T-helper 2 cell treated with Interferon-gamma antibody and Interleukin-4, amounts not matched to agents 100 ng/mL and 5 ng/mL, for 36 hours (primary cell): ENCODE measurements around the gene APBB1. TPM values are rescaled to one million over a fixed set of nuclear protein-coding genes. Genes with fewer than 3 reads are reported as not detected.
"Not testable (repeated sequence)": the region's sequence is repeated elsewhere in the genome, so short reads cannot be mapped to it uniquely, and the experiment has no call there.

Source experiments
- intact Hi-C: fragments of 100-400 bp; cut with micrococcal nuclease; formaldehyde crosslinking; loops from one replicate; pipeline ENCODE4 v1.15.1; 2023
- total RNA-seq: library from RNA; stranded (reverse); gene quantifications from 2 replicates; pipeline ENCODE4 v1.2.3, GENCODE V29; 2022

The APBB1 gene
- total RNA-seq, 1 donor from 2014 or later: 51.1 TPM

DNA sequence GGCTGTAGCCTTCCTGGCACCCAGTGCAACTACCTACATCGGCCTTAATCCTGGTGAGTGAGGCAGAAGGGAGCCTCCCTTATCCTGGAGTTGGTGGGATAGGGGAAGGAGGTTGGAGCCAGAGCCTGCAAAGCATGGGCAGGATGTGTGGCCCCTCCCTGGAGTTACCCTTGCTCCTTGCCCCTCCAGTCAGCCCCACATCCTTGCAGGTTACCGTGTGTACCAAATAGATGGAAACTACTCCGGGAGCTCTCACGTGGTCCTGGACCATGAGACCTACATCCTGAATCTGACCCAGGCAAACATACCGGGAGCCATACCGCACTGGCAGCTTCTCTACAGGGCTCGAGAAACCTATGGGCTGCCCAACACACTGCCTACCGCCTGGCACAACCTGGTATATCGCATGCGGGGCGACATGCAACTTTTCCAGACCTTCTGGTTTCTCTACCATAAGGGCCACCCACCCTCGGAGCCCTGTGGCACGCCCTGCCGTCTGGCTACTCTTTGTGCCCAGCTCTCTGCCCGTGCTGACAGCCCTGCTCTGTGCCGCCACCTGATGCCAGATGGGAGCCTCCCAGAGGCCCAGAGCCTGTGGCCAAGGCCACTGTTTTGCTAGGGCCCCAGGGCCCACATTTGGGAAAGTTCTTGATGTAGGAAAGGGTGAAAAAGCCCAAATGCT, 24.8 kb downstream of the APBB1 start:
- intact Hi-C loops: no loop called here

DNA sequence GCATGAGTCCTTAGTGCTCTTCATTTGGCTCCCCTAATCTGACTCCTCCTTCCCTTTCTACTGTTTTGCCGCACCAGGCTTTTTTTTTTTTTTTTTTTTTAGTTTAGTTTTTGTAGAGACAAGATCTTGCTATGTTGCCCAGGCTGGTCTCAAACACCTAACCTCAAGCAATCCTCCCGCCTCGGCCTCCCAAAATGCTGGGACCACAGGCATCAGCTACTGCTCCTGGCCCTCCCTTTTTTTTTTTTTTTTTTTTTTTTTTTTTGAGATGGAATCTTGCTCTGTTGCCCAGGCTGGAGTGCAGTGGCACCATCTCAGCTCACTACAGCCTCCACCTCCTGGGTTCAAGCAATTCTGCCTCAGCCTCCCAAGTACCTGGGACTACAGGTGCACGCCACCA, 26.6 kb downstream of the APBB1 start:
- intact Hi-C loops: not testable (repeated sequence)

DNA sequence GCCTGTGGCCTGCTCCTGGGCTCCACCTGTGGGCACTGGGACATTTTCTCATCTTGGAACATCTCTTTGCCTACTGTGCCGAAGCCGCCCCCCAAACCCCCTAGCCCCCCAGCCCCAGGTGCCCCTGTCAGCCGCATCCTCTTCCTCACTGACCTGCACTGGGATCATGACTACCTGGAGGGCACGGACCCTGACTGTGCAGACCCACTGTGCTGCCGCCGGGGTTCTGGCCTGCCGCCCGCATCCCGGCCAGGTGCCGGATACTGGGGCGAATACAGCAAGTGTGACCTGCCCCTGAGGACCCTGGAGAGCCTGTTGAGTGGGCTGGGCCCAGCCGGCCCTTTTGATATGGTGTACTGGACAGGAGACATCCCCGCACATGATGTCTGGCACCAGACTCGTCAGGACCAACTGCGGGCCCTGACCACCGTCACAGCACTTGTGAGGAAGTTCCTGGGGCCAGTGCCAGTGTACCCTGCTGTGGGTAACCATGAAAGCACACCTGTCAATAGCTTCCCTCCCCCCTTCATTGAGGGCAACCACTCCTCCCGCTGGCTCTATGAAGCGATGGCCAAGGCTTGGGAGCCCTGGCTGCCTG, 27.3 kb downstream of the APBB1 start:
- intact Hi-C loops: loop anchor here (2.0 kb wide), 3 partner anchors 81 to 355 kb away; partner anchors contain the start of gene TRIM3

DNA sequence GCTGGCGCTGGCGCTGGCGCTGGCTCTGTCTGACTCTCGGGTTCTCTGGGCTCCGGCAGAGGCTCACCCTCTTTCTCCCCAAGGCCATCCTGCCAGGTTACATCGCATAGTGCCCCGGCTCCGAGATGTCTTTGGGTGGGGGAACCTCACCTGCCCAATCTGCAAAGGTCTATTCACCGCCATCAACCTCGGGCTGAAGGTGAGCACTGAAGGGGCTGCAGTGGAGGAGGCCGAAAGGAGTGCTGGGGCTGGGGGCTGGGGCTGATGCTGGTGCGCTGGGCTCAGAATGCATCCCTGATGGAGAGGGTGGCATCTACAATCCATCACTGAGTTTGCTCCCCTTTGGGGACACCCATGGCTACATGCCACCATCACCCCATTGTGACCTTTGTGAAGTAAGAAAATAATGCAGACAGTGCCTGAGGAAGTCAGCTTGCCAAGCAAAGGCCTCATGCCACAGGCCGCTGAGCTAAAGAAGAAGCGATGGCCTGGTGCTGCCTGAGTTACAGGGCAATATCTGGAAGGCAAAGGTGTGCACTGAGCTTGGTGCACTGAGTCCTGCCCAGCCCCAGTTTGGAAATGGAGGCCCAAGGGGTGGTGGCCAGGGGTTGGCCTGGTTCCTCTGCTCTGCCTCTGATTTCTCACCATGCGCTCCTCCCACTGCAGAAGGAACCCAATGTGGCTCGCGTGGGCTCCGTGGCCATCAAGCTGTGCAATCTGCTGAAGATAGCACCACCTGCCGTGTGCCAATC, 28.0 kb downstream of the APBB1 start:
- intact Hi-C loops: loop anchor here (1.0 to 2.0 kb wide), 10 partner anchors 11 to 356 kb away; partner anchors contain the start of genes APBB1, ARFIP2, FHIP1B and MRPL17

DNA sequence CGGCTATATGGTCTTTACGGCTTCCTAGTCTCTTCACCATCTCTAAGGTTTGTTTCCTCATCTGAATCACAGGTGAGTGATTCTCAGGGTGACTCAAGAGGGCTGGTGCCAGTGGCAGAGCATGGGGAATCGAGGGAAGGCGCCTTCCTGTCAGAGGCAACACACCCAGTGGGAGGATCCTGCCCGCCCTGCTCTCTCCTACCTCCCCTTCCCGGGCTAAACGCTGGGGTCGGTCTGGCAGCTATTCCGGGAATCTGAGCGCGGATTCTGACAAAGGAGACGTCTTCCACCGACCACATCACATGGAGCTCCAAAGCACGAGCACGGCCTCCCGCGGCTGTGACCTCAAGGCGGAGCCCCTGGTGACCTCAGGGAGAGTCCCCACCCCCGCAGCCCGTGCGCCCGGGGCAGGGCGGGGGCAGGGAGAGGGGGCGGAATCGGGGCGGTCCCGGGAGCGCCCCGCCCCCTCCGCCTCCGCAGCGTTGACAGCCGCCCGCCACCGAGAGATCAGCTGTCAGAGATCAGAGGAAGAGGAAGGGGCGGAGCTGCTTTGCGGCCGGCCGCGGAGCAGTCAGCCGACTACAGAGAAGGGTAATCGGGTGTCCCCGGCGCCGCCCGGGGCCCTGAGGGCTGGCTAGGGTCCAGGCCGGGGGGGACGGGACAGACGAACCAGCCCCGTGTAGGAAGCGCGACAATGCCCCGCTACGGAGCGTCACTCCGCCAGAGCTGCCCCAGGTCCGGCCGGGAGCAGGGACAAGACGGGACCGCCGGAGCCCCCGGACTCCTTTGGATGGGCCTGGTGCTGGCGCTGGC, 28.8 kb downstream of the APBB1 start, which contains the start of gene SMPD1:
TSS of gene SMPD1 (plus strand) at position 570 of the 813 bp plus-strand sequence. CDS start at position 695, 125 bp downstream.
- intact Hi-C loops: loop anchor here (1.0 to 2.0 kb wide), 11 partner anchors 11 to 357 kb away; partner anchors contain the start of genes APBB1, ARFIP2, FHIP1B and MRPL17

DNA sequence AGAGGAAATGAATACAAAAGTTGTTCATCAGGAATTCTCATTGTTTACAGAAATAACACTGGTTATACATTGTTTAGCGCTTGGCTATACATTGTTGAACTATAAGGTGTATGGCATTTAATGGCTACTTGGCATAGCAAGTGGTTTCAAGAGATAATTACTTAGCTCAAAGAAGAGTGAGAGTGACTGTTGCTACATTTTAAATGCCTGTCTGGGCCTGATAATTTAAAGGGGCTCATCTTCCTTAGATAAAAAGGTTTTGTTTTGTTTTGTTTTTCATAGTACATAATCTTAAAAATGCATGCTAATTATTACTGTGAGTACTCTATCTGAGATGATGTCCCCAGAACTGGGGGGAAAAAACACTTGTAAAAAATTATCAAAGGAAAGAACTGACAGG, 30.1 kb downstream of the APBB1 start:
- intact Hi-C loops: loop anchor here (1.0 kb wide), 1 partner anchor 9 kb away; no protein-coding TSS in a partner anchor

DNA sequence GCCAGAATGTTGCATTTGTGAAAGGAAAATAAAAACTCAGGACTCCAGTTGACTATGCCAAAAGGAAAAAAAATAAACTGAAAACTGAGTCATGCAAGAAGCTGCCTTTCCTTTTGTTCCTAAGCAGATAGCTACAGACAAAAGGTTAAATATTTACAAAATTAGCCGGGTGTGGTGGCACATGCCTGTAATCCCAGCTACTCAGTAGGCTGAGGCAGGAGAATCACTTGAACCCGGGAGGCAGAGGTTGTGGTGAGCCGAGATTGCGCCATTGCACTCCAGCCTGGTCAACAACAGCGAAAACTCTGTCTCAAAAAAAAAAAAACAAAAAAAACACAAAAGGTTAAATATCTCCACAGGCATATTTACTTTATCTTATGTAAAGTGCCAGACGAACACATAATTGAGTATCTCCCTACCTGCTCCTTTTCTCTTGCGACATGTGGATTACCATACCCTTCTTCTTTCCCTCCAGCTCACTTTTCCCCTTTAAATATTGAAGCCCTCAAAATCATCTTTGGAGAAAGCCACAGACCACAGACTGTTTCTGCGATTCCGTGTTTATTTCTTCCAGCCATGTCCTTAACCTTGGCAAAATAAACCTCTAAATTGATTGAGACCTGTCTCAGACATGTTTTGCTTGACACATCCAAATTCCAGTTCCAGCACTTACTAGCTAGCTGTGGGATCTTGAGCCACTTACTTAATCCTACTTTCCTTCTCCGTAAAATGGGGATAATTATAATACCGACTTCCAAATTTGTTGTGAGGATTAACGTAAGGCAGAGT, 30.9 kb downstream of the APBB1 start:
- intact Hi-C loops: no loop called here

DNA sequence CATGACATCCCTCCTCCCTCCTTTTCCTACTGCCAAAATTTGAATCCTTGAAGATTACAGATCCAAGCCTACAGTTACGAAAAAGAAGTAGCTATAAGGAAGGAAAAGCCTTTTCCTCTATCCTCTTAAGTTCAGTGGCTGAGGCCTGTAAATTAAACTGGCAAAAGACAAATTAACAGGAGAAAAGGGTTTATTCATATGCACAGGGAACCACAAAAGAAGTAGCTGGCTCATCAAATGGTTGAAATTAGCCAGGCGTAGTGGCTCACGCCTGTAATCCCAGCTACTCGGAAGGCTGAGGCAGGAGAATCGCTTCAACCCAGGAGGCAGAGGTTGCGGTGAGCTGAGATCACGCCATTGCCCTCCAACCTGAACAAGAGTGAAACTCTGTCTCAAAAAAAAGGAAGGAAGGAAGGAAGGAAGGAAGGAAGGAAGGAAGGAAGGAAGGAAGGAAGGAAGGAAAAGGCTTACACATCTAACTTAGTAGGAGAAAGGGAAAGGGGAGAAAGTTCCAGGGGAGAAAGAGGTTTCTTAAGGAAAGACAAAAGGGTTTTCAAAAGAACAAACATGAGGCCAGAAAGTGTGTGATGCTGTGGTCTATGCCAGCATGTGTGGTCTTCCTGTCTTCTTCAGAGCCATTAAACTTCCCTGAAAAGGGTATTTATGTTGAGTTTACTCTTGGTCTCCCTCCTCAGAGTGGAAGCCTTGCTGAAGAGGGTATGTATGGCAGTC, 33.7 kb downstream of the APBB1 start:
- intact Hi-C loops: no loop called here

DNA sequence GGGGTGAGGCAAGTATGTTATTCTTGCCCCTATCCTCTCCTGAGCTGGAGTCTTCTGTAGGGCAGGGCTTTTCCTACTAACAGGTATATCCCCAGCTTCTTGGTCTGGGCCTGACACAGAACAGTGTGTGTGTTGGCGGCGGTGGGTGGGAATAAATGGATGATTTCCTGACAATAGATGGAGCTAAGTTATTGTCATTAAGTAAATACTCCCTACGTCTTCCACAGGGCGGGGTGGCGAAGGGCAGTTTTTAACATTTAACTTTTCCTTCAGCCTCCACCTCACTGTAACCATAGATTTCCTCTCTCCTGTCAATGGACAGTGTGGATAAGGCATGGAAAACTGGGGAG, 40.3 kb downstream of the APBB1 start:
- intact Hi-C loops: loop anchor here (2.0 to 5.0 kb wide), 3 partner anchors 34 to 304 kb away; partner anchors contain the start of genes ILK, MRPL17 and RRP8

DNA sequence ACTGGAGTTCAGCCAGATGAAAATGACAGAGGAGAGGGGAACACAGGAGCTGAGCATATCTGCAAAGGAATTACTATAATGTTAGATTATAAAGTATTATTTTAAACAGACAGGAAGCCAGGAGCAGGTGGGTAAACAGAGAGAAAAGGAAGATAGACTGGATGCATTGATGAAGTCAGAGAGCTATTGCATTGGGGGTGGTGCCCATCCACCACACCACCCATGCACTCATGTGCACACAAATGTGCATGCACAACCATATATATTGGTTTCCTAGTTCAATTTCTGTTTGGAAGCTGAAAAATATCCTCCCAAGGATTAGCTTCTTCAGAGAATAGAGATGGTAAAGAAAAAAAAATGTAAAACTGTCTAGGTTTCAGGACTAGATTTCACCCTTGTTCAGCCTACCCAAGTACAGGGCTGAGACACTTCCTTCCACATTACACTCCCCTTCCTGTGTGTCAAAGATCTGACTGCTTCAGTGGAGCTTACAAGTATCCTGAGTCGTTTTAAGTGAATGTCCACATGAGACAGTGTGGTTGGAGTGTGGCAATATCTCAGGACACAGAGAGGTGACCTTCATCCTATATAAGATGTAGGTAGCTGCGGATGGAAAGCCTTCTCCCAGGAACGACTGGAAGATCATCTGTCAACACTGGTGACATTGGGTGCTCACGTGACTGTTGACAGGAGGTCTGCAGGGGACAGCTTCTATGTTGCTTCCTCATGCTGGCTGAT, 40.8 kb downstream of the APBB1 start:
- intact Hi-C loops: loop anchor here (2.0 to 5.0 kb wide), 3 partner anchors 34 to 305 kb away; partner anchors contain the start of genes ILK, MRPL17 and RRP8

DNA sequence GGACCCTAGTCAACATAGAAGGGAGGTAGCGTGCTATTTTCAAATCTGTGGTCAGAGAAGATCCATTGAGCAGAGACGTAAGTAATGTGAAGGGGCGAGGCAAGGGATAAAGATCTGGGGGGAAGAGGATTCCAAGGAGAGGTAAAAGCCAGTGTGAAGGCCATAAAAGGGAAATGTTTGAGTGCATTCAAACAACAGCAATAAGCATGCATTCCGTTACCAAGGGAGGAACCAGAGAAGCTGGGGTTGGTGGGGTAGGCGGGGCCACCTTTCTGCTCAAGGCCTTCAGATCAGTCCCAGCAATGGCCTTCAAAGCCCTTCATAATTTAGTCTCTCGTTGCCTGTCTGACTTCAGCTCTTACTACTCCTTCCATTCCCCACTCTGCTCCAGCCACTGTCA, 47.1 kb downstream of the APBB1 start:
- intact Hi-C loops: no loop called here

DNA sequence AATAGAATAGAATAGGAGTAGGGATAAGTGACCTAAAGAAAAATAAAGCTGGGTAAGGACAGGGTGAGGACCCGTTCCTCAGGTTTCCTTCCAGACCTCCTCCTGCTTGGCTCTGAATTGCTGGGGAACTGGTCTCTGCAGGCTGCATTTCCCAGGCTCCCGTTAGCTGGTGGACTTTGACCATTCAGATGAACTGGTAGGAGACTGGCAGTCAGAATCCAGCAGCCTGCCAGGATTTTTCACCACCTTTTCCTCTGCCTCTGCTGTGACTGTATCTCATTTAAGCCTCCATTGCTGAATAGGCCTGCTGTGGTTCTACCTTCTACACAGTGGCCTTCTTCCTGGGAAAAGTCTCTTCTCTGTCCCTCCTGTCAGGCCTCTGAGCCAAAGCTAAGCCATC, 53.2 kb downstream of the APBB1 start:
- intact Hi-C loops: no loop called here

DNA sequence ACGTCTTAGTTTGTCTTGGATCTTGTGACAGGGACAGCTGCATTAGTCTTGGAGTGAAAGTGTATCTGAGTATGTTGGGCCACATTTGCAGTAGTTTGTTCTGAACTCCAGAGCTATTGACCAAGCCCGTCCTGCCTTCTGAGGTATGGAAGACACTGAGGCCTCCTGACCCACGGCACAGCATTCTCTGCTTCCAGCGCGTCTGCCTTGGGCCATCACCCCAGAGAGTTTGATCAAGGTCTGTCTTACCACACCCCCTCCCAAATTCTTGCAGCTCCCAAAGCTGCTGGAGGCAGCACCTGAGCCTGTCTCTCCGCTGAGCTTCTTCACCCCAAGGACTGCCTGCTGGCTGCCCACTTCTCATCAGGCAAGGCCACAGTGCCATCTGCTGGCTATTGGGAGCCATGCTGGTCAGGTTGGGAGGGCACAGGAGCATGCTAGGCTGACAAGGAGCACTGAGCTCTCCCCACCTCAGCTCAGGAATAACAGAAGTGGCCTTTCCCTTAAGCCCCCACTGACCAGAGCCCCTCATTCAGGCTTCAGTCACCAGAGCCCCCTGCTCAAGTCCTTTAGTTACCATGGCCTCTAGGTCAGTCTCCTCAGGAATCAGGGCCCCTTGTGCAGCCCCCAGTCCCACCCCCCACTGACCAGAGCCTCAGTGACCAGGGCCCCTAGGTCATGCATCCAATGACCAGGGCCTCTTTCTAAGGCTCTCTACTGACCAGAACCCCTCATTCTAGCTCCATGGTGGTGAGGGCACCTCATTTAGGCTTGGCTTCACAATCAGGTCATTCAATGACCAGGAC, 55.8 kb downstream of the APBB1 start:
- intact Hi-C loops: loop anchor here (2.0 kb wide), 1 partner anchor 340 kb away; no protein-coding TSS in a partner anchor

DNA sequence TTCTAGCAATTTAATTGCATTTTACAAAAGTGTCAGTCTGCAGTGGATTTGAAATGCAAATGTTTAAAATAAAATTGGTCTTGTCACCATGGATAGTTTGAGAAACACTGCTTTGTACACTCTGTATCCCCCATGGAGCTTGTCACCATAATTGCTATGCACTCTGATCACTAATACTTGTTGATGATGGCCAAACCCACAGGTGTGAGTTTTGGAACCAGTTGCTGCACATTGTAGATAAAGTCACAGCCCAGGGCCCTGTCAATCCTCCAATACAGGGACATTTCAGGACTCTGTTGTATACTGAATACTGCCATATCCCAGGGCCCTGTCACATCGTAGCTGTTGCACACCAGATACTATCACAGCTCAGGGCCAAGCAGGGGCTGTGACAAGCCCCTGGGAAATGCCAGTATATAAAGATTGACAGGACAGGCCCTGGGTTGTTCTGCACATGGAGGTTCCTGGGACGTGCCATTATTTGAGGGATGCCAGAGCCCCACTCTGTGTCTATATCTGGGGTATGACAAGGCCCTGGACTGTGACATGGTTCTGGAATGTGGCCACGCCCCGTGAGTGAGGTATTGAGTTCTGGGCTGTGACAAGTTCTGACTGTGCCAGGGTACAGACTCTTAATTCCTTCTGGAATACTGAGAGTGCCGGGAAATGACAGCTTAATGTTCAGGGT, 56.6 kb downstream of the APBB1 start:
- intact Hi-C loops: loop anchor here (2.0 kb wide), 1 partner anchor 340 kb away; no protein-coding TSS in a partner anchor

DNA sequence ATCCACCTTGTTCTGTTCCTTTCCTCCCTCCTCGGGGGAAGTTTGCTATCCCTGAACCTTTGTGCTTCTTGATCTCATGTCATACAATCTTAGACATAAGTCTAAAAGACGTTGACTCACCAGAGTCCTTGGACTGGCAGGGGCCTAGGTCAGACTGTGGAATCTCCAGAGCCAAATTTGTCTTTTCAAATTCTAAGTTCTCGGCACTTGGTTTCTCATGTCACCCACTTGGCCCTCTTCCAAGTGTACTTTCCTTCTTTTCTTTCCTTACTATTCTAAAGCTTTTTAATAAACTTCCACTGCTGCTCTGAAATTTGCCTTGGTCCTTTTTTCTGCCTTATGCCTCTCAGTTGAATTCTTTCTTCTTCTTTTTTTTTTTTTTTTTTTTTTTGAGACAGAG, 58.7 kb downstream of the APBB1 start:
- intact Hi-C loops: no loop called here

DNA sequence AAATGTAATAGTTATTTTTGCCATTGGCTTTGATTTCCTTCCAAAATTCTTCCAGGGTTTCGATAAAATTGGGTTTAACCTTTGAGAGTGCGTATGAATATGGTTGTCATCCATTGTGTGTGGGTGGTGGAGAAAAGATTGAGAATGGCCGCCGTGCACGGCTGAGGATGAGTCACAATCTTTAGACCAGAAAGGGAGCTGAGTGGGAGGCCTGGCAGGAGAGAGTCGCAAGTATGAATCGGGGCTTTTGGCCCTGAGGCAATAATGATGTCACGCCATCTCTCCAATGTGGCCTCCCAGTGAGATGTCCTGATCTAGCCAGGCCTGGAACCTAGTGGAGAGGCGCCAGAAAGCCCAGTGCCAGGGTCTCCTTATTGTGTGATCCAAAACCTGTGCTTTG, 61.7 kb downstream of the APBB1 start:
- intact Hi-C loops: no loop called here

DNA sequence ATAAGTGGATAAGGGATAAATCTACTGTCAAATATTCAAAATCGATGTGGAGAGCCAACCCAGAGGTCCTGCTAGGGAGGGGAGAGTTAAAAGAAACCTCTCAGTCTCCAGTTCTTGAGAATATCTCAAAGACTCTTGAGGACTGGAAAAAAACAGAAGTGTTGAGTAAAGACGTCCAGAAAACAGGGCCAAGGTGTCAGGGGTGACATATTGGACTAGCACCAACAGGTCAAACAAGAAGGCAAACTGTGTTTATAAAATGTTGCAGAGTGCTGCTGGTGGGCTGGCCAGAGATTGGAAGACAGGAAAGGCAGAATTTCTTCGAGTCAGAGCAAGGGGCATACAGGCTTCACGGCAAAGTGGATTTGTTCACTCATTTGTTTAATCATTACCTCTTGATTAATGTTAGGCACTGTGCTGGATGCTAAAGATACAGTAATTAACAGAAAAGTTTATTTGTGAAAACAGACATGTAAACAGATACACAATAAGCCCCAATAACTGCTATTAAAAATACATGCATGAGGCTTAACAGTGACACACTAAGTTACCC, 62.3 kb downstream of the APBB1 start:
- intact Hi-C loops: no loop called here
